DND-41 (cell line): ENCODE measurements around the gene PTPRJ.

Experiments used
- ATAC-seq: fragments of 200-7000 bp; cut with Tn5 transposase; 3 replicates; pipeline ENCODE4 v1.9.1; 2021; ENCODE audit warnings: low read depth; ENCODE audit not compliant: insufficient read depth
- DNase-seq: peaks from one replicate; pipeline ENCODE4 v3.0.0-alpha.2; 2020
- H2AFZ ChIP-seq: 2 replicates; pipeline ENCODE4 v1.6.0; 2012; ENCODE audit warnings: low read depth, low read length
- H3K27ac ChIP-seq: 2 replicates; pipeline ENCODE4 v1.5.1; 2012; ENCODE audit warnings: low read length, inconsistent platforms
- H3K27me3 ChIP-seq: fragments of 200-600 bp; sonication (generic); 2 replicates; pipeline ENCODE4 v1.6.0; 2012; ENCODE audit warnings: low read length, mild to moderate bottlenecking, inconsistent platforms; ENCODE audit not compliant: insufficient read depth, poor library complexity
- H3K36me3 ChIP-seq: 2 replicates; pipeline ENCODE4 v1.5.1; 2012; ENCODE audit warnings: low read length, inconsistent platforms; ENCODE audit not compliant: insufficient read depth
- H3K4me1 ChIP-seq: 2 replicates; pipeline ENCODE4 v1.5.1; 2012; ENCODE audit warnings: mild to moderate bottlenecking, low read length; ENCODE audit not compliant: insufficient read depth
- H3K4me2 ChIP-seq: 2 replicates; pipeline ENCODE4 v1.6.0; 2012; ENCODE audit warnings: mild to moderate bottlenecking, moderate library complexity, low read length, inconsistent platforms; ENCODE audit not compliant: insufficient read depth
- H3K4me3 ChIP-seq, 2 experiments: fragments of 200-600 bp in 1 of 2; shearing (Covaris generic) in 1 of 2; 2 replicates each; pipeline ENCODE4 v1.5.1; 2012 to 2016; ENCODE audit warnings: inconsistent platforms in 2 of 2, low read length in 2 of 2, mild to moderate bottlenecking in 2 of 2, low read depth in 1 of 2, moderate library complexity in 1 of 2
- H3K79me2 ChIP-seq: 2 replicates; pipeline ENCODE4 v1.6.0; 2012; ENCODE audit warnings: low read length, inconsistent platforms; ENCODE audit not compliant: insufficient read depth
- H3K9ac ChIP-seq: 2 replicates; pipeline ENCODE4 v1.6.0; 2012; ENCODE audit warnings: low read depth, mild to moderate bottlenecking, inconsistent platforms, low read length, moderate library complexity
- H3K9me3 ChIP-seq: 2 replicates; pipeline ENCODE4 v1.5.1; 2012; ENCODE audit warnings: low read length, moderate library complexity, mild to moderate bottlenecking, inconsistent platforms; ENCODE audit not compliant: insufficient read depth, severe bottlenecking
- H4K20me1 ChIP-seq: 2 replicates; pipeline ENCODE4 v1.6.0; 2012; ENCODE audit warnings: low read length; ENCODE audit not compliant: insufficient read depth
- EZH2 ChIP-seq: IDR thresholded peaks from 3 replicates; pipeline ENCODE4 v1.6.1; 2012; ENCODE audit warnings: borderline replicate concordance, low read depth, mild to moderate bottlenecking, moderate library complexity, low read length, inconsistent platforms; ENCODE audit not compliant: severe bottlenecking
- TF ChIP-seq, protein P1 (sequence below): IDR thresholded peaks from 2 replicates; pipeline ENCODE4 v1.5.1; 2012; ENCODE audit warnings: borderline replicate concordance, low read length, moderate library complexity, mild to moderate bottlenecking; ENCODE audit not compliant: poor library complexity, severe bottlenecking; ENCODE audit errors: extremely low read depth

The PTPRJ gene

DNA sequence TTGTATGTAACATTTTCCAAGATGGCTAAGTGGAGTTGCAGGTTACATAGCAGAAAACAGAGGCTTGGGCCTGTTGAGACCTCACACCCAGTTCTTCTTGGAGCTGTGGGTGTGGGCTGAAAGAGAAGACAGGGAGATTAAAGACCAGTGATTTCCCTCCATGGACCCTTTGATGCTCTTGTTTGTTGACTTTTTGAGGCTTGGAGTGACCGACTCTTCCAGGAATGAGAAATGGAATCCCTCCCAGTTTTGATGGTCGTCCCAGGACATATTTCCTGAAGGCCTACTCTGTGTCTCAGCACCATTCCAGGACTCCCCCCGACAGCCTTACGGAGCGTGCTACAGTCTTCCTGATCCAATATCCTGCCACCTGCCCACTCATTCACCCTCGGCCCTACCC is 96.9 kb downstream of the PTPRJ start:
- TF ChIP-seq, protein P1, sequence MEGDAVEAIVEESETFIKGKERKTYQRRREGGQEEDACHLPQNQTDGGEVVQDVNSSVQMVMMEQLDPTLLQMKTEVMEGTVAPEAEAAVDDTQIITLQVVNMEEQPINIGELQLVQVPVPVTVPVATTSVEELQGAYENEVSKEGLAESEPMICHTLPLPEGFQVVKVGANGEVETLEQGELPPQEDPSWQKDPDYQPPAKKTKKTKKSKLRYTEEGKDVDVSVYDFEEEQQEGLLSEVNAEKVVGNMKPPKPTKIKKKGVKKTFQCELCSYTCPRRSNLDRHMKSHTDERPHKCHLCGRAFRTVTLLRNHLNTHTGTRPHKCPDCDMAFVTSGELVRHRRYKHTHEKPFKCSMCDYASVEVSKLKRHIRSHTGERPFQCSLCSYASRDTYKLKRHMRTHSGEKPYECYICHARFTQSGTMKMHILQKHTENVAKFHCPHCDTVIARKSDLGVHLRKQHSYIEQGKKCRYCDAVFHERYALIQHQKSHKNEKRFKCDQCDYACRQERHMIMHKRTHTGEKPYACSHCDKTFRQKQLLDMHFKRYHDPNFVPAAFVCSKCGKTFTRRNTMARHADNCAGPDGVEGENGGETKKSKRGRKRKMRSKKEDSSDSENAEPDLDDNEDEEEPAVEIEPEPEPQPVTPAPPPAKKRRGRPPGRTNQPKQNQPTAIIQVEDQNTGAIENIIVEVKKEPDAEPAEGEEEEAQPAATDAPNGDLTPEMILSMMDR = no peak
- TF ChIP-seq EZH2 = no peak
- H3K27ac ChIP-seq = no peak overlapping the region
- ATAC-seq = no peak

DNA sequence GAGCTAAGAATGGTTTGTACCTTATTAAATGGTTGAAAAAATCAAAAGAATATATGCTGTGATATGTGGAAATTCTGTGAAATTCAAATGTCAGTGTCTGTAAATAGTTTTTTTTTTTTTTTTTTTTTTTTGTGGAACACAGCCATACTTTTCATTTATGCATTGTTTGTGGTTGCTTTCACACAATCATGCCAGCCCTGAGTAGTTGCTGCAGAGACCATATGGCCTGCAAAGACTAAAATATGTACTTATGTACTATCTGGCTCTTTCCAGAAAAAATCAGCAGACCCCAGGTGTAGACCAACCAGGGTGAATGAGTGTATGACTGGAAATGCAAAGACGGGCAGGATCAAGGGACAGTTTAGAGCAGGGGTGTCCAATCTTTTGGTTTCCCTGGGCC is 98.3 kb downstream of the PTPRJ start:
- ATAC-seq (no peak), DNase-seq (no peak)
- no peak overlapping the region for H3K4me3 ChIP-seq
- no peaks in the 10 kb centered on the region for H3K9me3 ChIP-seq
- H3K4me2 ChIP-seq = no peak overlapping the region
- H3K27ac ChIP-seq = no peak overlapping the region
- no peak overlapping the region for H2AFZ ChIP-seq
- H3K79me2 ChIP-seq = no peaks in the 10 kb centered on the region
- TF ChIP-seq EZH2 = no peak
- TF ChIP-seq, protein P1 = no peak
- H3K27me3 ChIP-seq = no peaks in the 10 kb centered on the region
- no peaks in the 10 kb centered on the region for H4K20me1 ChIP-seq
- H3K36me3 ChIP-seq = no peaks in the 10 kb centered on the region
- H3K9ac ChIP-seq = no peak overlapping the region
- H3K4me1 ChIP-seq = no peaks in the 10 kb centered on the region

More for the DNA sequence above, 96.9 kb downstream of the PTPRJ start:
- Histone ChIP-seq H2AFZ (no peak overlapping the region), H3K36me3 (no peaks in the 10 kb centered on the region), H3K9me3 (no peaks in the 10 kb centered on the region), H3K27me3 (no peaks in the 10 kb centered on the region), H3K4me3 (no peak overlapping the region), H3K9ac (no peak overlapping the region), H4K20me1 (no peaks in the 10 kb centered on the region), H3K79me2 (no peaks in the 10 kb centered on the region), H3K4me1 (no peaks in the 10 kb centered on the region), H3K4me2 (no peak overlapping the region)
- DNase-seq = no peak

DNA sequence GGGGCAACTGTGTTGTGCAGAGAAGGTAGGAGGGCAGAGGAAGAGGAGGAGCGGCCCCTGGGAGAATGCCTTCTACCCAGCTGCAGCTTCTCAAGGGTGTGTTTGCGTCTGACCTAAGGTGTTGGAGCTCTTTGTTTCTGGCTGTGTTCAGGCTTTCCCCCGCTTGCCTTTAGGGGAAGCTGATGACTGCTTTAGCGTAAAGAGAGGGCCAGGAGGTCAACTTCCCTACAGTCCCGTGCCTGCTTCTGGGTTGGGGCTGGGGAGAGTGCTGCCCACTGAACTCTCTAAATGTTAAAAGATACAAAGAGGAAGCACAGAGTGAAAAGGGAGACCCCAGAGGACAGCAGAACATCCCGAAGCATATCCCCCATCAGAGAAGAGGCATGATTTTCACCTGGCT is 99.2 kb downstream of the PTPRJ start:
- Histone ChIP-seq H2AFZ (no peak overlapping the region), H3K4me2 (no peak overlapping the region), H3K9me3 (no peaks in the 10 kb centered on the region), H3K36me3 (no peaks in the 10 kb centered on the region), H4K20me1 (no peaks in the 10 kb centered on the region), H3K27me3 (no peaks in the 10 kb centered on the region), H3K4me1 (no peaks in the 10 kb centered on the region), H3K27ac (no peak overlapping the region), H3K79me2 (no peaks in the 10 kb centered on the region), H3K4me3 (no peak overlapping the region), H3K9ac (no peak overlapping the region)
- DNase-seq = no peak
- no peak for TF ChIP-seq EZH2
- TF ChIP-seq, protein P1 = no peak
- ATAC-seq = no peak

DNA sequence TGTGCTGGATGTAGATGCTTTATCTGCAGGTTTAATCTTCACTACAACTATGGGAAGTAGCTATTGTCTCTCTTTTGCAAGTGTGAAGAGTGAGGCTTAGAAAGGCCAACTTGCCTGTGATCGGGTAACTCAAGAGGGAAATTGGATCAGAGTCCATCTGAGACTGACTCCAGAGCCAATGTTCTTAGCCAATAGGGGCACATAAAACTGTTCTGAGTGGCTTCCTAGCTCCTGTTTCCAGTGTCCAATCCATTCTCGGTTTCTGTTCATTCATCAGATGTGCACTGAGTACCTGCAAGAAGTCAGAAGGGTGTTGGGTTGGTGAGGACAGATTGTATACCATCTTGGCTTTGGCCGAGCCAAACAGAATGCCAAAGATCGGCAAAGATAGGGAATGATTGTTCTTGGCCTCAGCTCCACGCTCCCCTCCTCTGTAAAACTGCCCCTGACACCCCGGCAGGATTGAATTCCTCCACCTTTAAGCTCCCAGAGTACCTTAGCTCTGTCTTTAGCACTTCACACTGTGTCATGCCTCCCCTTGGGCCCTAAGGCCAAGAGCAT is 100.0 kb downstream of the PTPRJ start:
- no peak overlapping the region for H2AFZ ChIP-seq
- H3K36me3 ChIP-seq = no peaks in the 10 kb centered on the region
- DNase-seq (no peak), ATAC-seq (no peak)
- H3K27me3 ChIP-seq = no peaks in the 10 kb centered on the region
- H4K20me1 ChIP-seq = no peaks in the 10 kb centered on the region
- no peaks in the 10 kb centered on the region for H3K9me3 ChIP-seq
- no peaks in the 10 kb centered on the region for H3K4me1 ChIP-seq
- TF ChIP-seq EZH2 = no peak
- TF ChIP-seq, protein P1 = no peak
- no peak overlapping the region for H3K27ac ChIP-seq
- no peak overlapping the region for H3K9ac ChIP-seq
- no peak overlapping the region for H3K4me2 ChIP-seq
- H3K4me3 ChIP-seq = no peak overlapping the region
- no peaks in the 10 kb centered on the region for H3K79me2 ChIP-seq
